GM21526 (cell line): ENCODE measurements around the gene HMGCL.
"Not testable (repeated sequence)": the region's sequence is repeated elsewhere in the genome, so short reads cannot be mapped to it uniquely, and the experiment has no call there.

Source experiments
- ATAC-seq: cut with Tn5 transposase; IDR thresholded peaks from one replicate; pipeline ENCODE4 v1.9.1; 2021; ENCODE audit warnings: moderate library complexity; ENCODE audit not compliant: unreplicated experiment, low FRiP score

The HMGCL gene

GRCh38 chr1:23825076-23825761, at the start of gene HMGCL:
TSS of gene HMGCL (minus strand) at chr1:23825429. CDS start at chr1:23825415, 14 bp downstream.
- peak; percentile 65 for ATAC-seq

GRCh38 chr1:23872421-23872820, 47.2 kb upstream of the HMGCL start:
- ATAC-seq = no peak

- ATAC-seq = no peak
Measured at GRCh38 chr1:23869051-23869450, 43.8 kb upstream of the HMGCL start.

- no peak for ATAC-seq
Measured at GRCh38 chr1:23868557-23869016, 43.4 kb upstream of the HMGCL start.

- peak; percentile 86 for ATAC-seq
Measured at GRCh38 chr1:23867895-23868556, 42.8 kb upstream of the HMGCL start, which contains the start of gene FUCA1. TSS of gene FUCA1 (minus strand) at chr1:23868290. CDS start at chr1:23868286, 4 bp downstream.

- peak; percentile 27 for ATAC-seq
Measured at GRCh38 chr1:23867542-23867894, 42.3 kb upstream of the HMGCL start.

GRCh38 chr1:23865543-23865930, 40.3 kb upstream of the HMGCL start:
- ATAC-seq = no peak

GRCh38 chr1:23864801-23865542, 39.7 kb upstream of the HMGCL start:
- ATAC-seq = no peak

GRCh38 chr1:23862640-23863039, 37.4 kb upstream of the HMGCL start:
- no peak for ATAC-seq

- no peak for ATAC-seq
Measured at GRCh38 chr1:23854568-23854967, 29.3 kb upstream of the HMGCL start.

- ATAC-seq = not testable (repeated sequence)
Measured at GRCh38 chr1:23853124-23853523, 27.9 kb upstream of the HMGCL start.

GRCh38 chr1:23851406-23851805, 26.2 kb upstream of the HMGCL start:
- ATAC-seq = not testable (repeated sequence)

GRCh38 chr1:23848673-23849616, 23.7 kb upstream of the HMGCL start:
- ATAC-seq = no peak

GRCh38 chr1:23847482-23848095, 22.4 kb upstream of the HMGCL start:
- ATAC-seq = not testable (repeated sequence)

- no peak for ATAC-seq
Measured at GRCh38 chr1:23845163-23845562, 19.9 kb upstream of the HMGCL start.

- no peak for ATAC-seq
Measured at GRCh38 chr1:23843644-23844043, 18.4 kb upstream of the HMGCL start.

GRCh38 chr1:23838401-23838866, 13.2 kb upstream of the HMGCL start:
- peak; percentile 63 for ATAC-seq

- ATAC-seq = no peak
Measured at GRCh38 chr1:23837908-23838307, 12.7 kb upstream of the HMGCL start.

GRCh38 chr1:23836037-23836436, 10.8 kb upstream of the HMGCL start:
- no peak for ATAC-seq

GRCh38 chr1:23834156-23834555, 8.9 kb upstream of the HMGCL start:
- ATAC-seq = not testable (repeated sequence)
